Karpas-422 (cell line): ENCODE data around the gene DKK3. TPM values are rescaled to one million over a fixed set of nuclear protein-coding genes. Genes with fewer than 3 reads are reported as not detected.

Experiments used
- DNase-seq: peaks from one replicate; pipeline ENCODE4 v3.0.0-alpha.2; 2015
- H2AFZ ChIP-seq: fragments of 200-600 bp; sonication (generic); 2 replicates; pipeline ENCODE4 v1.6.1; 2014; ENCODE audit warnings: antibody characterized with exemption, low read length, mixed read lengths
- H3K27ac ChIP-seq: fragments of 200-600 bp; sonication (generic); 2 replicates; pipeline ENCODE4 v1.5.1; 2014; ENCODE audit warnings: mild to moderate bottlenecking, low read length, moderate library complexity
- H3K27me3 ChIP-seq: fragments of 200-600 bp; sonication (generic); 2 replicates; pipeline ENCODE4 v1.6.1; 2014; ENCODE audit warnings: low read length, mixed read lengths
- H3K36me3 ChIP-seq: fragments of 200-600 bp; sonication (generic); 2 replicates; pipeline ENCODE4 v1.6.1; 2014; ENCODE audit warnings: low read length, mixed read lengths; ENCODE audit not compliant: insufficient read depth
- H3K4me1 ChIP-seq: fragments of 200-600 bp; sonication (generic); 2 replicates; pipeline ENCODE4 v1.6.1; 2014; ENCODE audit warnings: mild to moderate bottlenecking, low read length, mixed read lengths
- H3K4me2 ChIP-seq: fragments of 200-600 bp; sonication (generic); 2 replicates; pipeline ENCODE4 v1.6.1; 2014; ENCODE audit warnings: low read length, low read depth, mild to moderate bottlenecking; ENCODE audit not compliant: poor library complexity, severe bottlenecking
- H3K4me3 ChIP-seq: fragments of 200-600 bp; sonication (generic); 2 replicates; pipeline ENCODE4 v1.5.1; 2014; ENCODE audit warnings: mild to moderate bottlenecking, antibody characterized with exemption, low read length, mixed read lengths
- H3K79me2 ChIP-seq: fragments of 200-600 bp; sonication (generic); 2 replicates; pipeline ENCODE4 v1.6.1; 2014; ENCODE audit warnings: mild to moderate bottlenecking, low read length, mixed read lengths
- H3K9ac ChIP-seq: fragments of 200-600 bp; sonication (generic); 2 replicates; pipeline ENCODE4 v1.6.0; 2014; ENCODE audit warnings: low read length
- H3K9me2 ChIP-seq: fragments of 200-600 bp; sonication (generic), shearing (Covaris generic); replicated peaks from 2 replicates; pipeline ENCODE4 v1.6.0; 2014; ENCODE audit warnings: mild to moderate bottlenecking, low read length, moderate library complexity; ENCODE audit not compliant: insufficient read depth
- H3K9me3 ChIP-seq: fragments of 300-700, 200-600 bp; sonication (generic); 2 replicates; pipeline ENCODE4 v1.6.1; 2014; ENCODE audit warnings: low read length, mixed read lengths
- H4K20me1 ChIP-seq: fragments of 200-600 bp; sonication (generic); 2 replicates; pipeline ENCODE4 v1.6.1; 2014; ENCODE audit warnings: mild to moderate bottlenecking, antibody characterized with exemption, low read length, low read depth; ENCODE audit not compliant: insufficient read depth
- total RNA-seq: library from RNA; depleted of rRNA; stranded (reverse); fragments of >200 nt; shearing (Covaris generic); gene quantifications from 2 replicates; pipeline ENCODE4 v1.2.3, GENCODE V29; 2014; ENCODE audit warnings: low replicate concordance

The DKK3 gene
- total RNA-seq, 1 experiment from 2014 or later, result not detected

GRCh38 chr11:12015486-12015885 lies 7.1 kb upstream of the DKK3 start:
- H3K4me1 ChIP-seq, result no peaks in the 10 kb centered on the region
- no peak overlapping the region for H3K9ac ChIP-seq
- H3K27ac ChIP-seq, result no peak overlapping the region
- no peak overlapping the region for H2AFZ ChIP-seq
- no peaks in the 10 kb centered on the region for H3K79me2 ChIP-seq
- no peaks in the 10 kb centered on the region for H3K27me3 ChIP-seq
- H3K4me3 ChIP-seq, result no peak overlapping the region
- no peaks in the 10 kb centered on the region for H4K20me1 ChIP-seq
- no peaks in the 10 kb centered on the region for H3K9me3 ChIP-seq
- no peak for DNase-seq
- H3K36me3 ChIP-seq, result no peaks in the 10 kb centered on the region
- H3K9me2 ChIP-seq, result no peaks in the 10 kb centered on the region
- no peak overlapping the region for H3K4me2 ChIP-seq

GRCh38 chr11:12013781-12014180 lies 5.4 kb upstream of the DKK3 start:
- Histone ChIP-seq H3K27ac (no peak overlapping the region), H4K20me1 (no peaks in the 10 kb centered on the region), H3K4me1 (no peaks in the 10 kb centered on the region), H3K79me2 (no peaks in the 10 kb centered on the region), H3K27me3 (no peaks in the 10 kb centered on the region), H3K9me2 (no peaks in the 10 kb centered on the region), H3K4me3 (no peak overlapping the region), H3K9ac (no peak overlapping the region), H2AFZ (no peak overlapping the region), H3K9me3 (no peaks in the 10 kb centered on the region), H3K36me3 (no peaks in the 10 kb centered on the region), H3K4me2 (no peak overlapping the region)
- DNase-seq, result no peak

- no peaks in the 10 kb centered on the region for H3K9me2 ChIP-seq
- H3K4me2 ChIP-seq, result no peak overlapping the region
- no peaks in the 10 kb centered on the region for H3K9me3 ChIP-seq
- H3K27ac ChIP-seq, result no peak overlapping the region
- no peaks in the 10 kb centered on the region for H3K36me3 ChIP-seq
- H3K79me2 ChIP-seq, result no peaks in the 10 kb centered on the region
- no peaks in the 10 kb centered on the region for H3K4me1 ChIP-seq
- DNase-seq, result no peak
- H3K27me3 ChIP-seq, result no peaks in the 10 kb centered on the region
- H2AFZ ChIP-seq, result no peak overlapping the region
- H4K20me1 ChIP-seq, result no peaks in the 10 kb centered on the region
- no peak overlapping the region for H3K4me3 ChIP-seq
- H3K9ac ChIP-seq, result no peak overlapping the region
Observed at GRCh38 chr11:12009617-12010321, 1.3 kb upstream of the DKK3 start.

GRCh38 chr11:12008790-12009616 lies 577 bp upstream of the DKK3 start:
- Histone ChIP-seq H3K9ac (no peak overlapping the region), H3K4me2 (no peak overlapping the region), H3K4me1 (no peaks in the 10 kb centered on the region), H3K9me3 (no peaks in the 10 kb centered on the region), H4K20me1 (no peaks in the 10 kb centered on the region), H3K4me3 (no peak overlapping the region), H3K36me3 (no peaks in the 10 kb centered on the region), H3K79me2 (no peaks in the 10 kb centered on the region), H3K27ac (no peak overlapping the region), H3K27me3 (no peaks in the 10 kb centered on the region), H2AFZ (no peak overlapping the region), H3K9me2 (no peaks in the 10 kb centered on the region)
- no peak for DNase-seq

- H3K9me2 ChIP-seq, result no peaks in the 10 kb centered on the region
- H3K27ac ChIP-seq, result no peak overlapping the region
- no peak for DNase-seq
- H3K27me3 ChIP-seq, result no peaks in the 10 kb centered on the region
- no peak overlapping the region for H2AFZ ChIP-seq
- H3K4me3 ChIP-seq, result no peak overlapping the region
- H3K9ac ChIP-seq, result no peak overlapping the region
- no peaks in the 10 kb centered on the region for H3K36me3 ChIP-seq
- H4K20me1 ChIP-seq, result no peaks in the 10 kb centered on the region
- H3K9me3 ChIP-seq, result no peaks in the 10 kb centered on the region
- no peaks in the 10 kb centered on the region for H3K4me1 ChIP-seq
- H3K4me2 ChIP-seq, result no peak overlapping the region
- H3K79me2 ChIP-seq, result no peaks in the 10 kb centered on the region
Observed at GRCh38 chr11:12007230-12007593, 1.2 kb downstream of the DKK3 start.

GRCh38 chr11:12006552-12007229 lies 1.7 kb downstream of the DKK3 start:
- H3K9ac ChIP-seq, result no peak overlapping the region
- no peak overlapping the region for H3K4me2 ChIP-seq
- no peak for DNase-seq
- H3K27me3 ChIP-seq, result no peaks in the 10 kb centered on the region
- no peaks in the 10 kb centered on the region for H3K9me2 ChIP-seq
- H3K4me1 ChIP-seq, result no peaks in the 10 kb centered on the region
- no peaks in the 10 kb centered on the region for H3K9me3 ChIP-seq
- H3K79me2 ChIP-seq, result no peaks in the 10 kb centered on the region
- no peak overlapping the region for H2AFZ ChIP-seq
- H3K27ac ChIP-seq, result no peak overlapping the region
- H4K20me1 ChIP-seq, result no peaks in the 10 kb centered on the region
- no peak overlapping the region for H3K4me3 ChIP-seq
- no peaks in the 10 kb centered on the region for H3K36me3 ChIP-seq

GRCh38 chr11:12005476-12005875 lies 3.0 kb downstream of the DKK3 start:
- no peak for DNase-seq
- no peaks in the 10 kb centered on the region for H4K20me1 ChIP-seq
- no peak overlapping the region for H3K9ac ChIP-seq
- no peaks in the 10 kb centered on the region for H3K36me3 ChIP-seq
- no peaks in the 10 kb centered on the region for H3K27me3 ChIP-seq
- no peak overlapping the region for H3K4me3 ChIP-seq
- H3K79me2 ChIP-seq, result no peaks in the 10 kb centered on the region
- no peak overlapping the region for H3K27ac ChIP-seq
- H3K9me2 ChIP-seq, result no peaks in the 10 kb centered on the region
- no peaks in the 10 kb centered on the region for H3K4me1 ChIP-seq
- no peak overlapping the region for H2AFZ ChIP-seq
- no peaks in the 10 kb centered on the region for H3K9me3 ChIP-seq
- no peak overlapping the region for H3K4me2 ChIP-seq

- no peak overlapping the region for H3K4me3 ChIP-seq
- H3K4me1 ChIP-seq, result no peaks in the 10 kb centered on the region
- no peak overlapping the region for H3K4me2 ChIP-seq
- H3K9ac ChIP-seq, result no peak overlapping the region
- no peaks in the 10 kb centered on the region for H3K36me3 ChIP-seq
- H4K20me1 ChIP-seq, result no peaks in the 10 kb centered on the region
- H3K79me2 ChIP-seq, result no peaks in the 10 kb centered on the region
- H3K27me3 ChIP-seq, result no peaks in the 10 kb centered on the region
- H3K9me2 ChIP-seq, result no peaks in the 10 kb centered on the region
- H2AFZ ChIP-seq, result no peak overlapping the region
- no peak for DNase-seq
- no peaks in the 10 kb centered on the region for H3K9me3 ChIP-seq
- H3K27ac ChIP-seq, result no peak overlapping the region
Observed at GRCh38 chr11:12005061-12005460, 3.4 kb downstream of the DKK3 start.
